H9 (cell line): ENCODE results near the gene GPC3. TPM values are rescaled to one million over a fixed set of nuclear protein-coding genes. Genes with fewer than 3 reads are reported as not detected.

Source experiments
- DNase-seq: peaks from one replicate; pipeline ENCODE4 v3.0.0-alpha.2; 2017
- H2AFZ ChIP-seq: one replicate; pipeline ENCODE4 v1.6.1; 2013; ENCODE audit warnings: mild to moderate bottlenecking, low read length, control low read depth, moderate library complexity
- H2AK5ac ChIP-seq: 2 replicates; pipeline ENCODE4 v1.6.1; 2013; ENCODE audit warnings: low read length, control low read depth, mixed read lengths; ENCODE audit not compliant: insufficient read length
- H2BK120ac ChIP-seq: one replicate; pipeline ENCODE4 v1.6.1; 2013; ENCODE audit warnings: low read depth, mild to moderate bottlenecking, low read length, control low read depth, inconsistent platforms; ENCODE audit not compliant: poor library complexity, severe bottlenecking
- H2BK12ac ChIP-seq: 2 replicates; pipeline ENCODE4 v1.6.1; 2013; ENCODE audit warnings: low read length, control low read depth, mixed read lengths, low read depth; ENCODE audit not compliant: insufficient read length
- H2BK15ac ChIP-seq: 2 replicates; pipeline ENCODE4 v1.6.1; 2013; ENCODE audit warnings: low read depth, low read length, control low read depth
- H2BK20ac ChIP-seq: one replicate; pipeline ENCODE4 v1.6.1; 2013; ENCODE audit warnings: low read depth, mild to moderate bottlenecking, low read length, control low read depth, inconsistent platforms; ENCODE audit not compliant: poor library complexity, severe bottlenecking
- H2BK5ac ChIP-seq: 2 replicates; pipeline ENCODE4 v1.6.1; 2013; ENCODE audit warnings: low read length, control low read depth, mixed read lengths; ENCODE audit not compliant: insufficient read length
- H3K14ac ChIP-seq: 2 replicates; pipeline ENCODE4 v1.6.1; 2013; ENCODE audit warnings: low read length, control low read depth; ENCODE audit not compliant: insufficient read depth
- H3K18ac ChIP-seq: 2 replicates; pipeline ENCODE4 v1.6.1; 2013; ENCODE audit warnings: low read depth, mild to moderate bottlenecking, mixed read lengths, low read length, control low read depth; ENCODE audit not compliant: insufficient read length
- H3K23ac ChIP-seq: 2 replicates; pipeline ENCODE4 v1.6.1; 2013; ENCODE audit warnings: low read length, control low read depth, mixed read lengths, low read depth; ENCODE audit not compliant: insufficient read length
- H3K23me2 ChIP-seq: 2 replicates; pipeline ENCODE4 v1.6.1; 2013; ENCODE audit warnings: low read depth, mild to moderate bottlenecking, mixed read lengths, low read length, control low read depth; ENCODE audit not compliant: insufficient read length, poor library complexity, severe bottlenecking
- H3K27ac ChIP-seq: 2 replicates; pipeline ENCODE4 v1.5.1; 2013; ENCODE audit warnings: low read length, control low read depth, mixed read lengths, low read depth; ENCODE audit not compliant: insufficient read length
- H3K27me3 ChIP-seq: 2 replicates; pipeline ENCODE4 v1.6.1; 2013; ENCODE audit warnings: low read length, control low read depth, inconsistent platforms; ENCODE audit not compliant: insufficient read depth
- H3K4ac ChIP-seq: 2 replicates; pipeline ENCODE4 v1.6.1; 2013; ENCODE audit warnings: low read depth, mild to moderate bottlenecking, control low read depth, inconsistent platforms, low read length, moderate library complexity
- H3K4me1 ChIP-seq: 2 replicates; pipeline ENCODE4 v1.6.1; 2013; ENCODE audit warnings: low read length, control low read depth, inconsistent platforms; ENCODE audit not compliant: insufficient read depth
- H3K4me2 ChIP-seq: 2 replicates; pipeline ENCODE4 v1.6.1; 2013; ENCODE audit warnings: low read length, control low read depth, mixed read lengths; ENCODE audit not compliant: insufficient read length, insufficient read depth
- H3K56ac ChIP-seq: 2 replicates; pipeline ENCODE4 v1.6.1; 2013; ENCODE audit warnings: low read depth, mild to moderate bottlenecking, mixed read lengths, low read length, control low read depth; ENCODE audit not compliant: insufficient read length
- H3K79me1 ChIP-seq: 2 replicates; pipeline ENCODE4 v1.6.1; 2013; ENCODE audit warnings: low read depth, mild to moderate bottlenecking, moderate library complexity, low read length, control low read depth, inconsistent platforms; ENCODE audit not compliant: insufficient read depth, poor library complexity, severe bottlenecking
- H3K79me2 ChIP-seq: 2 replicates; pipeline ENCODE4 v1.6.1; 2013; ENCODE audit warnings: low read length, control low read depth, inconsistent platforms; ENCODE audit not compliant: insufficient read depth
- H3K9ac ChIP-seq: 2 replicates; pipeline ENCODE4 v1.6.1; 2013; ENCODE audit warnings: low read length, control low read depth, mixed read lengths; ENCODE audit not compliant: insufficient read length; ENCODE audit errors: extremely low read depth
- H3K9me3 ChIP-seq: one replicate; pipeline ENCODE4 v1.6.1; 2013; ENCODE audit warnings: low read depth, low read length, inconsistent platforms; ENCODE audit not compliant: control insufficient read depth
- H3T11ph ChIP-seq: one replicate; pipeline ENCODE4 v1.6.1; 2013; ENCODE audit warnings: mild to moderate bottlenecking, low read length, control low read depth, inconsistent platforms
- H4K20me1 ChIP-seq: one replicate; pipeline ENCODE4 v1.6.1; 2013; ENCODE audit not compliant: control insufficient read depth, insufficient read length, insufficient read depth
- H4K5ac ChIP-seq: 2 replicates; pipeline ENCODE4 v1.6.1; 2013; ENCODE audit warnings: low read depth, mild to moderate bottlenecking, mixed read lengths, low read length, control low read depth; ENCODE audit not compliant: insufficient read length
- H4K8ac ChIP-seq: replicated peaks from 2 replicates; pipeline ENCODE4 v1.6.1; 2013; ENCODE audit warnings: low read length, control low read depth, mixed read lengths, low read depth; ENCODE audit not compliant: insufficient read length
- H4K91ac ChIP-seq: 2 replicates; pipeline ENCODE4 v1.6.1; 2013; ENCODE audit warnings: low read depth, mild to moderate bottlenecking, moderate library complexity, mixed read lengths, low read length, control low read depth; ENCODE audit not compliant: insufficient read length
- H3K27ac Mint-ChIP-seq, 3 experiments: 2 replicates in 2 of 3; 3 replicates in 1 of 3; pipeline ENCODE4 v1.8.0; 2020 to 2021; ENCODE audit warnings: mixed read lengths in 3 of 3, mild to moderate bottlenecking in 1 of 3, moderate library complexity in 1 of 3
- H3K27me3 Mint-ChIP-seq: 2 replicates; pipeline ENCODE4 v1.8.0; 2021; ENCODE audit warnings: low read depth, mild to moderate bottlenecking, moderate library complexity, mixed read lengths
- H3K36me3 Mint-ChIP-seq, 3 experiments: 2 replicates in 2 of 3; 3 replicates in 1 of 3; pipeline ENCODE4 v1.8.0; 2020 to 2021; ENCODE audit warnings: low read depth in 3 of 3, mixed read lengths in 3 of 3; ENCODE audit not compliant: insufficient read depth in 1 of 3
- H3K4me1 Mint-ChIP-seq, 2 experiments: 2 replicates each; pipeline ENCODE4 v1.8.0; 2020; ENCODE audit warnings: mixed read lengths in 2 of 2
- H3K4me3 Mint-ChIP-seq, 2 experiments: 2 replicates in 1 of 2; 3 replicates in 1 of 2; pipeline ENCODE4 v1.8.0; 2020 to 2021; ENCODE audit warnings: mild to moderate bottlenecking in 2 of 2, mixed read lengths in 2 of 2, moderate library complexity in 1 of 2
- H3K9me3 Mint-ChIP-seq, 2 experiments: 2 replicates in 1 of 2; 3 replicates in 1 of 2; pipeline ENCODE4 v1.8.0; 2020; ENCODE audit warnings: mild to moderate bottlenecking in 2 of 2, mixed read lengths in 2 of 2, moderate library complexity in 1 of 2
- WGBS: extraction: QIAGEN DNeasy Blood & Tissue Kit; methylation state at CpG from one replicate; pipeline ENCODE4 v1.1.7; 2013; ENCODE audit warnings: missing lambda C conversion rate, low lambda C conversion rate, mixed read lengths; ENCODE audit not compliant: insufficient read length; ENCODE audit errors: extremely low coverage; 5-methylcytosine and 5-hydroxymethylcytosine counted together
- total RNA-seq: library from RNA; stranded (reverse); gene quantifications from 2 replicates; pipeline ENCODE4 v1.2.1, GENCODE V29; 2021
- TF ChIP-seq, protein P1 (sequence below): fragments of 200-600 bp; sonication (generic); conservative IDR thresholded peaks from 3 replicates; pipeline ENCODE4 v1.8.0; 2021; ENCODE audit warnings: antibody characterized with exemption, mild to moderate bottlenecking

Gene GPC3
- total RNA-seq, 1 experiment from 2014 or later, result 108 TPM

DNA sequence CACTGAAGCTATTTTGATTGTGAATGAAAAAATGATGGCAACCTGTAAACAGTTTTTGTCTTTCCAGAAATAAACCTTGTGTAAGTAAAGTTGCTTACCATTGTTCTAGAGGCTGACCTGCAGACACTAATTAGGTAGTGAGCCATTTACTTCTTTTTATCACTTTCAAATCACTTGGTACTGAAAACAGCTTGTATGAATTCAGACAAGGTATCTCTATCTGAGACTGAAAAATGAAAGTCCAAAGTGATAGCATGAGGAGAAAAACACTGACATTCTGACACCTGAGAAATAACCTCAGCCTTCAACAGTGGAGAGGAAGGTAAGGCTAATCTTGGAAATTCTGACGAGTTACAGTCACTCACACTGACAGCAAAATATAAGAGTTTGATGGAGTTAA lies 238.8 kb downstream of the GPC3 start:
- H3K9me3 Mint-ChIP-seq, result no peaks in the 10 kb centered on the region
- H3K56ac ChIP-seq, result no peak overlapping the region
- TF ChIP-seq, protein P1, sequence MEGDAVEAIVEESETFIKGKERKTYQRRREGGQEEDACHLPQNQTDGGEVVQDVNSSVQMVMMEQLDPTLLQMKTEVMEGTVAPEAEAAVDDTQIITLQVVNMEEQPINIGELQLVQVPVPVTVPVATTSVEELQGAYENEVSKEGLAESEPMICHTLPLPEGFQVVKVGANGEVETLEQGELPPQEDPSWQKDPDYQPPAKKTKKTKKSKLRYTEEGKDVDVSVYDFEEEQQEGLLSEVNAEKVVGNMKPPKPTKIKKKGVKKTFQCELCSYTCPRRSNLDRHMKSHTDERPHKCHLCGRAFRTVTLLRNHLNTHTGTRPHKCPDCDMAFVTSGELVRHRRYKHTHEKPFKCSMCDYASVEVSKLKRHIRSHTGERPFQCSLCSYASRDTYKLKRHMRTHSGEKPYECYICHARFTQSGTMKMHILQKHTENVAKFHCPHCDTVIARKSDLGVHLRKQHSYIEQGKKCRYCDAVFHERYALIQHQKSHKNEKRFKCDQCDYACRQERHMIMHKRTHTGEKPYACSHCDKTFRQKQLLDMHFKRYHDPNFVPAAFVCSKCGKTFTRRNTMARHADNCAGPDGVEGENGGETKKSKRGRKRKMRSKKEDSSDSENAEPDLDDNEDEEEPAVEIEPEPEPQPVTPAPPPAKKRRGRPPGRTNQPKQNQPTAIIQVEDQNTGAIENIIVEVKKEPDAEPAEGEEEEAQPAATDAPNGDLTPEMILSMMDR, result no peak
- H3K27me3 Mint-ChIP-seq, result no peaks in the 10 kb centered on the region
- H3K4me2 ChIP-seq, result no peak overlapping the region
- H3K27ac Mint-ChIP-seq, result no peak overlapping the region
- H3K23ac ChIP-seq, result no peak overlapping the region
- no peak overlapping the region for H2BK5ac ChIP-seq
- H4K8ac ChIP-seq, result no peak overlapping the region
- no peaks in the 10 kb centered on the region for H3K9me3 ChIP-seq
- no peaks in the 10 kb centered on the region for H3K79me1 ChIP-seq
- H3K4me1 ChIP-seq, result peaks cover 3% of the 10 kb centered on the region; the same call in 1 of the 2 replicates
- no peak overlapping the region for H3K4ac ChIP-seq
- H3K18ac ChIP-seq, result no peak overlapping the region
- no peaks in the 10 kb centered on the region for H3K36me3 Mint-ChIP-seq
- H4K20me1 ChIP-seq, result no peaks in the 10 kb centered on the region
- no peak overlapping the region for H2BK120ac ChIP-seq
- no peak overlapping the region for H3K14ac ChIP-seq
- H2BK20ac ChIP-seq, result no peak overlapping the region
- no CpG with 5 or more reads among the region's 1 CpG for WGBS
- H3K27me3 ChIP-seq, result no peaks in the 10 kb centered on the region
- H2BK12ac ChIP-seq, result no peak overlapping the region
- H3K27ac ChIP-seq, result no peak overlapping the region
- H2BK15ac ChIP-seq, result no peak overlapping the region
- no peak overlapping the region for H3T11ph ChIP-seq
- H3K79me2 ChIP-seq, result no peaks in the 10 kb centered on the region
- H4K5ac ChIP-seq, result no peak overlapping the region
- H4K91ac ChIP-seq, result no peak overlapping the region
- H3K9ac ChIP-seq, result no peak overlapping the region
- no peak overlapping the region for H2AFZ ChIP-seq
- H2AK5ac ChIP-seq, result no peak overlapping the region
- no peaks in the 10 kb centered on the region for H3K23me2 ChIP-seq
- DNase-seq, result no peak
- H3K4me3 Mint-ChIP-seq, result no peak overlapping the region
- H3K4me1 Mint-ChIP-seq, result peaks cover 20 to 42% of the 10 kb centered on the region in 2 experiments
